GM23248 (cell line): ENCODE measurements around the gene H3-3A.

Experiments
- EZH2 ChIP-seq: fragments of 200-600 bp; sonication (generic); IDR thresholded peaks from 2 replicates; pipeline ENCODE4 v1.6.1; 2018; ENCODE audit warnings: antibody characterized with exemption, mild to moderate bottlenecking; ENCODE audit not compliant: insufficient read depth, poor library complexity, severe bottlenecking
- EZH2phosphoT487 ChIP-seq: fragments of 200-600 bp; sonication (generic); IDR thresholded peaks from 2 replicates; pipeline ENCODE4 v1.6.1; 2018; ENCODE audit warnings: antibody characterized with exemption, moderate library complexity, mild to moderate bottlenecking, low read depth; ENCODE audit not compliant: insufficient read depth

DNA sequence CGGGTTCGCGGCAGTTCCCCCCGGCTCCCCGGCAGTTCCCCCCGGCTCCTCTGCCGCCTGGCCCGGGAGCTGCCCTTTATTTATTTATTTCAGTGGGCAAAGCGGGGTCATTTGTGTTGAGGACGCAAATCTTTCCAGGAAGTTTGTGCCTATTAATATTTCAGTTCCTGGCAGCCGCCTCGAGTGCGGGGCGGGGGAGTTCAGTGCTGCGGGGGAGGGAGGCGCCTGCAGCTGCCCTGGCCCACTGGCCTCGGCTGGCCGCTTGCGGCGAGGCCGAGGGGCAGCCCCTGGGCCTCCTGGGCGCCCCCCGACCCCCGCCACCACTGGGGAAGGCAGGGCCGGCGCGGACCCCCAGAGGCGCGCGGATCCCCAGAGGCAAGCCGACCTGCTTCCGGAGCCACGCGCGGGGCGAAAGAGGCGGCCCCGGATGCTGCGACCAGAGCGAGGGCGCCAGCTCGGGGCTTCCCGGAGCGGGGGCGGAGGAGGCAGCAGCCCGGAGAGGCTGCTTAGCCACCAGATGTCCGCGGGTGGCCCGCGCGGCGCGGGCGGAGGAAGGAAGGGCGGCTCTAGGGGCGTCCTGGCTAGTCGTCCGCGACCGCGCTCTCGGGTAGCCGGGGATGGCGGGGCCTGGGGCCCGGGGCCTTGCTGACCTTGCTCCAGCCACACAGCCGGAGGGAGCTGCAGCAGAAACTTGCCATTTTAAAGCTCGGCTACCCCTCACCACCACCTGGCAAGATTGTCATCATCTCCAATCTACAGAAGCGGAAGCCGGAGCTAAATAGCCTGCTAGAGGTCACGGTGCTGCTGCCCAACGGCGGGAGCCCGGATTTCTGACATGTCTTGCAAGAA, 48.0 kb downstream of the H3-3A start:
- TF ChIP-seq EZH2, result no peak
- TF ChIP-seq EZH2phosphoT487, result no peak
